HCT116 (cell line): Measurements from ENCODE around the gene ZNF581.

Experiments
- CBX3 ChIP-seq: IDR thresholded peaks from 2 replicates; pipeline ENCODE4 v1.6.1; 2012; ENCODE audit warnings: low read depth
- POLR2A ChIP-seq: IDR thresholded peaks from 2 replicates; pipeline ENCODE4 v1.7.0; 2011; ENCODE audit warnings: borderline replicate concordance; ENCODE audit not compliant: insufficient read depth, insufficient read length; ENCODE audit errors: extremely low read depth
- SP1 ChIP-seq: IDR thresholded peaks from 2 replicates; pipeline ENCODE4 v1.6.1; 2012; ENCODE audit warnings: low read depth
- TF ChIP-seq, protein P1 (sequence below), 3 experiments: fragments of 200-600 bp in 1 of 3; sonication (generic) in 1 of 3; IDR thresholded peaks in 2 of 3; conservative IDR thresholded peaks in 1 of 3; 2 replicates each; pipeline ENCODE4 v1.5.1; 2012 to 2017; ENCODE audit warnings: low read depth in 2 of 3, low read length in 2 of 3, antibody characterized with exemption in 1 of 3, borderline replicate concordance in 1 of 3, control low read depth in 1 of 3, mild to moderate bottlenecking in 1 of 3, mixed read lengths in 1 of 3, mixed run types in 1 of 3, moderate library complexity in 1 of 3; ENCODE audit not compliant: insufficient read depth in 1 of 3

DNA sequence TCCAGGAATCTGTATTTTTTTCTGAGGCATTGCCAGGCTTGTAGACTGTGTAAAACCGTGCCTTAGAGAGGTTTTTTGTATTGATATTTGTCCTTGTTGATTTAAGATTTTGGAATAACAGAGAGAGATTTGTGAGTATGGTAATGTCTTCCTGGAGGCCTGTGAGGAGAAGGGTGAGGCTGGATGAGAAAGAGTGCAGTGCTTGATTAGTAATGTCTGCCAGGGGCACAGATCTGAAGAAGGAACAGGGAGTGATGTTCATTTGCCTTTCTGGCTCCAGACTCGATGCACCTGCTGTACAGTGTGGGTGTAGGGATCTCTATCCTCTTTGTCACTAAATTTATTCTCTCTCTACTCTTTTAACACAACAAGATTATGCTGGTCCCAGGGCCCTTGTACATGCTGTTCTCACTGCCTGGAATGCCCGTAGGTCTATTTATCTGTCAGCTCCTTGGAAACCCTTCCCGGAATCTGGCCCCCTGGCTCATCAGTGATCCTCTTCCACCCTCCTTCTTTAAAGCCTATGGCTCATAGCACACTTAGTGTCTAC lies 48.4 kb upstream of the ZNF581 start:
- TF ChIP-seq CBX3 (no peak), SP1 (no peak), POLR2A (no peak)
- TF ChIP-seq, protein P1, sequence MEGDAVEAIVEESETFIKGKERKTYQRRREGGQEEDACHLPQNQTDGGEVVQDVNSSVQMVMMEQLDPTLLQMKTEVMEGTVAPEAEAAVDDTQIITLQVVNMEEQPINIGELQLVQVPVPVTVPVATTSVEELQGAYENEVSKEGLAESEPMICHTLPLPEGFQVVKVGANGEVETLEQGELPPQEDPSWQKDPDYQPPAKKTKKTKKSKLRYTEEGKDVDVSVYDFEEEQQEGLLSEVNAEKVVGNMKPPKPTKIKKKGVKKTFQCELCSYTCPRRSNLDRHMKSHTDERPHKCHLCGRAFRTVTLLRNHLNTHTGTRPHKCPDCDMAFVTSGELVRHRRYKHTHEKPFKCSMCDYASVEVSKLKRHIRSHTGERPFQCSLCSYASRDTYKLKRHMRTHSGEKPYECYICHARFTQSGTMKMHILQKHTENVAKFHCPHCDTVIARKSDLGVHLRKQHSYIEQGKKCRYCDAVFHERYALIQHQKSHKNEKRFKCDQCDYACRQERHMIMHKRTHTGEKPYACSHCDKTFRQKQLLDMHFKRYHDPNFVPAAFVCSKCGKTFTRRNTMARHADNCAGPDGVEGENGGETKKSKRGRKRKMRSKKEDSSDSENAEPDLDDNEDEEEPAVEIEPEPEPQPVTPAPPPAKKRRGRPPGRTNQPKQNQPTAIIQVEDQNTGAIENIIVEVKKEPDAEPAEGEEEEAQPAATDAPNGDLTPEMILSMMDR (IDR thresholded peaks at IDR 0.05 in 2 of 3, conservative IDR thresholded peaks at IDR 0.05 in 1 of 3; ENCODE audit: borderline replicate concordance in 1 of 3, insufficient read depth in 1 of 3, low read depth in 2 of 3, low read length in 2 of 3): no peak
